ENCODE data around the gene ECD.
"Not testable (repeated sequence)": the region's sequence is repeated elsewhere in the genome, so short reads cannot be mapped to it uniquely, and the experiment has no call there.

Gene ECD

DNA sequence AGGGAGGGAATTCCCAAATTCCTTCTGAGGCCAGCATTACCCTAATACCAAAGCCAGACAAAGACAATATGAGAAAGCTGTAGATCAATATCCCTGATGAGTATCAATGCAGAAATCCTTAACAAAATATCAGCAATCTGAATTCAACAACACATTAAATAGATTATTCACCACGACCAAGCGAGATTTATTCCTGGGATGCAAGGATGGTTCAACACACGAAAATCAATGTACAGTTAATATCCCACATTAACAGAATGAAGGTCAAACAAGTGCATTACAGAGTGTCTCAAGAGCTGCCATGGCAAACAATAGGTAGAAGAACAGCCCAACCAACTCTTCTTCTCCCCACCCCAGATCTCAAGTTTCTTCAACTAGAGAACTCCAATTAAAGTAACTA is 6.1 kb downstream of the ECD start:
- no peak overlapping the region for H3K4me3 ChIP-seq (ENCODE audit: low read depth, low read length)
- TF ChIP-seq, protein P1, sequence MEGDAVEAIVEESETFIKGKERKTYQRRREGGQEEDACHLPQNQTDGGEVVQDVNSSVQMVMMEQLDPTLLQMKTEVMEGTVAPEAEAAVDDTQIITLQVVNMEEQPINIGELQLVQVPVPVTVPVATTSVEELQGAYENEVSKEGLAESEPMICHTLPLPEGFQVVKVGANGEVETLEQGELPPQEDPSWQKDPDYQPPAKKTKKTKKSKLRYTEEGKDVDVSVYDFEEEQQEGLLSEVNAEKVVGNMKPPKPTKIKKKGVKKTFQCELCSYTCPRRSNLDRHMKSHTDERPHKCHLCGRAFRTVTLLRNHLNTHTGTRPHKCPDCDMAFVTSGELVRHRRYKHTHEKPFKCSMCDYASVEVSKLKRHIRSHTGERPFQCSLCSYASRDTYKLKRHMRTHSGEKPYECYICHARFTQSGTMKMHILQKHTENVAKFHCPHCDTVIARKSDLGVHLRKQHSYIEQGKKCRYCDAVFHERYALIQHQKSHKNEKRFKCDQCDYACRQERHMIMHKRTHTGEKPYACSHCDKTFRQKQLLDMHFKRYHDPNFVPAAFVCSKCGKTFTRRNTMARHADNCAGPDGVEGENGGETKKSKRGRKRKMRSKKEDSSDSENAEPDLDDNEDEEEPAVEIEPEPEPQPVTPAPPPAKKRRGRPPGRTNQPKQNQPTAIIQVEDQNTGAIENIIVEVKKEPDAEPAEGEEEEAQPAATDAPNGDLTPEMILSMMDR (IDR thresholded peaks at IDR 0.05; ENCODE audit: borderline replicate concordance, insufficient read depth, low read depth, low read length) = no peak

DNA sequence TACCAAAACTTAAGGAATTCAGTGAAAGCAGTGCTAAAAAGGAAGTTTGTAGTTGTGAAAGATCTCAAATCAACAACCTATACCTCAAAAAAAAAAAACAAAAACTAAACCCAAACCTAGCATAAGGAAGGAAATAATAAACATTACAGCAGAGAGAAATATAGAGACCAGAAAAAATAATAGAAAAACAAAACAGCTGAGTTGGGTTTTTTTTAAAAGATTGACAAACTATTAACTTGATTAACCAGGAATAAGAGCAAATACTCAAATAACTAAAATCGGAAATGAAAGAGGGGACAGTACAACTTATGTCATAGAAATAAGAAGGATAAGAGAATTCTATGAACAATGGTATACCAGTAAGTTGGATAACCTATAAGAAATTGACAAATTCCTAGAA is 6.7 kb downstream of the ECD start:
- TF ChIP-seq, protein P1 (IDR thresholded peaks at IDR 0.05; ENCODE audit: borderline replicate concordance, insufficient read depth, low read depth, low read length) = no peak
- H3K4me3 ChIP-seq (ENCODE audit: low read depth, low read length) = no peak overlapping the region

DNA sequence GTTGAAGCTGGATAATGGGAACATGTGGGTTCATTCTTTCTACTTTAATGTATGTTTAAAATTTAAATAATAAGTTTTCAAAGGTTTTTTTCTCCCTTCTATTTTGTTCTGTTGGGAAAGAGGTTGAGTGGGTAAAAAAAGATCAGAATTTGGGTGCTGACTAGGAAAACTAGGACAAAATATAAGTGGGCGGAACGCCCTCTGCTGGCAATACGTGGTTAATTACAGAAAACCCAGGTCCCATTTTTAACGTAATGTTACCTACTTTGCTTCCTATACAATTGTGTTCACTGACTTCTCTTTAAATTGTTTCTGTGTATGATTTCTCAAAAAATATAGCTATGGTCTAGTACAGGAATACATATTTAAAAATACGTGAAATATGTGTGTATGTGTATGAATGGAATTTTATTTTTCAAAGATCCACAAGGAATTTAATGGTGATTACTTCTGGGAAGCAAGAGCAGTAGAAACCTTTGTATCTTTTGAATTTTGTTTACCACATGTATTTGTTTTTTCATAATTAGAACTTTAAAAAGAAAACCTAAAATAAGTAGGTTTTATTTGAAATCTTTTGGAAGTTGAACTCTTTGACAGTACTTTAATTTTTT is 8.7 kb downstream of the ECD start:
- TF ChIP-seq, protein P1 (IDR thresholded peaks at IDR 0.05; ENCODE audit: borderline replicate concordance, insufficient read depth, low read depth, low read length) = peak; percentile 54; the same call in 1 of the 2 replicates
- H3K4me3 ChIP-seq (ENCODE audit: low read depth, low read length) = no peak overlapping the region

DNA sequence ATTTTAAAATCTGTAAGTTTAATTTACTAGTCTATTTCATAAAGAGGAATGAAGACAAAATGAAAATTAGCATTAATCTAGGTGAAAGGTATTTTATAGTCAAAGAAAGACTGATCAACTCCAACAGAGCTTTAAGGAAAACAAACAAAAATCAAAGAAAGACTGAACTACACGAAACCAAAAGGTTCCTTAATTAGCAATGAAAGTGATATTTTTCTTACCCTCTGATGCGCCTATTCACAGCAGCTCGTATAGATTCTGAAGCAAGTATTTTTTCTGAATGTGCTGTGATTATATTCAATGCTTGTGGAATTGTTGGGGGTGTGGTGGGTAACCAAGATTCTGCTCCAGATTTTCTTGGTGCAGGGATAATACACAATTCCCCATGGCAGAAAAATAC is 11.8 kb downstream of the ECD start:
- no peak overlapping the region for H3K4me3 ChIP-seq (ENCODE audit: low read depth, low read length)
- TF ChIP-seq, protein P1 (IDR thresholded peaks at IDR 0.05; ENCODE audit: borderline replicate concordance, insufficient read depth, low read depth, low read length) = no peak

DNA sequence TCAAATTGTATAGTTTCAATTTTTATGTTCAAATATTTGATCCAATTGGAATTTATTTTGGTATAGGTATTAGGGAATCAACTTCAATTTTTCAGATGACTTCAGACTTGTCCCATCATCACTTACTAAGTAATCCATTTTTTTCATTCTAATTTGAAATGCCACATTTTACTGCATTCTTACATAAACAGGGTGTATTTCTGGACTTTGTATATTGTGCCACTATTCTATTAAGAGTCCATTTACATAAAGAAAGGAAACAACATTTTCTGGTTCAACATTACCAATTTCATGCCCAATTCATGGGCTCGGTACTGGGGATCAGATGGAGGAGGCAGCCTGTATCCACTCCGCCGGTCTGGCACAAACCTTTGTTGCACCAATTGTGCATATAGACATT is 15.8 kb downstream of the ECD start:
- no peak overlapping the region for H3K4me3 ChIP-seq (ENCODE audit: low read depth, low read length)
- TF ChIP-seq, protein P1 (IDR thresholded peaks at IDR 0.05; ENCODE audit: borderline replicate concordance, insufficient read depth, low read depth, low read length) = no peak

DNA sequence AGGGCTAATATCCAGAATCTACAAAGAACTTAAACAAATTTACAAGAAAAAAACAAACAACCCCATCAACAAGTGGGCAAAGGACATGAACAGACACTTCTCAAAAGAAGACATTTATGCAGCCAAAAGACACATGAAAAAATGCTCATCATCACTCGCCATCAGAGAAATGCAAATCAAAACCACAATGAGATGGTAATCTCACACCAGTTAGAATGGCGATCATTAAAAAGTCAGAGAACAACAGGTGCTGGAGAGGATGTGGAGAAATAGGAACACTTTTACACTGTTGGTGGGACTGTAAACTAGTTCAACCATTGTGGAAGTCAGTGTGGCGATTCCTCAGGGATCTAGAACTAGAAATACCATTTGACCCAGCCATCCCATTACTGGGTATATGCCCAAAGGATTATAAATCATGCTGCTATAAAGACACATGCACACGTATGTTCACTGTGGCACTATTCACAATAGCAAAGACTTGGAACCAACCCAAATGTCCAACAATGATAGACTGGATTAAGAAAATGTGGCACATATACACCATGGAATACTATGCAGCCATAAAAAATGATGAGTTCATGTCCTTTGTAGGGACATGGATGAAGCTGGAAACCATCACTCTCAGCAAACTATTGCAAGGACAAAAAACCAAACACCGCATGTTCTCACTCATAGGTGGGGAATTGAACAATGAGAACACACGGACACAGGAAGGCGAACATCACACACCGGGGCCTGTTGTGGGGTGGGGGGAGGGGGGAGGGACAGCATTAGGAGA is 17.0 kb downstream of the ECD start:
- not testable (repeated sequence) for H3K4me3 ChIP-seq (ENCODE audit: low read depth, low read length)

DNA sequence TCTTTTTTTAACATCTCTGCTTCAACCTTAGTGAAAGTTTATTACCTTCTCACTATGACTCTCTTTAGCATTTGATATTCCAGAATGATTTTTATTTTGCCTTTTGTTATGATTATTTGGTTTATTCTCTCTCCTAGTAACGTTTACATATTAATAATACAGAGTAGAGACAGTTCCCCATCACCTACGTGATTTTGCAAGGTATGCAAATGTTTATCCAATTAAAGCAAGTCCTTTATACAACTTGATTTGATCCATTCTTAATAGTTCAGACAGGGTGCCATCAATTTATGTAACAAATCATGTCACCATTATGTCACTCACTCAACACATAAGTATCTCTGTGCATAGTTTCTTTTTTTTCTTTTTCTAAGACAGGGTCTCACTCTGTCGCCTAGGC is 26.2 kb downstream of the ECD start:
- H3K4me3 ChIP-seq (ENCODE audit: low read depth, low read length) = no peak overlapping the region
- TF ChIP-seq, protein P1 (IDR thresholded peaks at IDR 0.05; ENCODE audit: borderline replicate concordance, insufficient read depth, low read depth, low read length) = no peak

Measured in GM12875 (cell line).